Suprapubic skin (tissue), 4 donors: ENCODE data around the gene TMC6. TPM values are rescaled to one million over a fixed set of nuclear protein-coding genes. Genes with fewer than 3 reads are reported as not detected.

Source experiments
- DNase-seq, 2 donors: peaks; one replicate each; pipeline ENCODE4 v3.0.0-alpha.2; 2019; ENCODE audit warnings: low spot score in 2 of 2
- H3K27ac ChIP-seq: fragments of 200-600 bp; sonication (generic); one replicate; pipeline ENCODE4 v1.5.1; 2019
- H3K27me3 ChIP-seq: fragments of 200-600 bp; sonication (generic); one replicate; pipeline ENCODE4 v1.5.1; 2019
- H3K36me3 ChIP-seq: fragments of 200-600 bp; sonication (generic); one replicate; pipeline ENCODE4 v1.5.1; 2019
- H3K4me1 ChIP-seq: fragments of 200-600 bp; sonication (generic); one replicate; pipeline ENCODE4 v1.5.1; 2019
- H3K4me3 ChIP-seq: fragments of 200-600 bp; sonication (generic); one replicate; pipeline ENCODE4 v1.5.1; 2019; ENCODE audit warnings: mild to moderate bottlenecking
- H3K9me3 ChIP-seq: fragments of 200-600 bp; sonication (generic); one replicate; pipeline ENCODE4 v1.5.1; 2019
- CTCF ChIP-seq, 2 donors: fragments of 200-600 bp in 1 of 2; fragments of 450-650 bp in 1 of 2; sonication (generic) in 1 of 2; IDR thresholded peaks; one replicate each; pipeline ENCODE4 v1.5.1; 2016 to 2019; ENCODE audit warnings: antibody characterized with exemption in 2 of 2, mild to moderate bottlenecking in 1 of 2, moderate library complexity in 1 of 2
- EP300 ChIP-seq: sonication (generic); formaldehyde crosslinking; IDR thresholded peaks from one replicate; pipeline ENCODE4 v1.6.1; 2017; ENCODE audit warnings: antibody characterized with exemption
- POLR2A ChIP-seq, 2 donors: fragments of 450-650 bp; IDR thresholded peaks; one replicate each; pipeline ENCODE4 v1.6.1; 2017; ENCODE audit warnings: antibody characterized with exemption in 2 of 2, mild to moderate bottlenecking in 2 of 2, moderate library complexity in 2 of 2
- POLR2AphosphoS5 ChIP-seq, 3 donors: sonication (generic); formaldehyde crosslinking; IDR thresholded peaks; one replicate each; pipeline ENCODE4 v1.6.1; 2017; ENCODE audit warnings: antibody characterized with exemption in 3 of 3
- WGBS: methylation state at CpG from one replicate; pipeline ENCODE4 v1.1.5; 2018; 5-methylcytosine and 5-hydroxymethylcytosine counted together
- total RNA-seq, 4 donors: library from RNA; depleted of rRNA; stranded (reverse); fragments of >200 nt; gene quantifications; one replicate each; pipeline ENCODE4 v1.1.0, GENCODE V29; 2016

TMC6 gene
- total RNA-seq, 4 donors from 2014 or later: 27.9 to 48.8 (median 32.0) TPM

- TF ChIP-seq POLR2AphosphoS5 (IDR thresholded peaks at IDR 0.05) (no peak), EP300 (no peak)
- peak overlapping the region; percentile 89 for H3K27ac ChIP-seq
- peaks cover 28% of the 10 kb centered on the region for H3K36me3 ChIP-seq
- H3K4me1 ChIP-seq: peaks cover 84% of the 10 kb centered on the region
- DNase-seq: peak; percentile 68 to 80
- peak overlapping the region; percentile 69 for H3K4me3 ChIP-seq
- H3K9me3 ChIP-seq: no peaks in the 10 kb centered on the region
- WGBS: under 1% methylated on average over 20 of the region's 39 CpGs
- H3K27me3 ChIP-seq: no peaks in the 10 kb centered on the region
These were observed 536 bp downstream of the TMC6 start for GRCh38 chr17:78127888-78128550.

- Histone ChIP-seq H3K4me3 (peak overlapping the region; percentile 69), H3K36me3 (peaks cover 34% of the 10 kb centered on the region), H3K4me1 (peaks cover 80% of the 10 kb centered on the region), H3K9me3 (no peaks in the 10 kb centered on the region), H3K27me3 (no peaks in the 10 kb centered on the region), H3K27ac (peak overlapping the region; percentile 89)
- WGBS: 3% methylated on average over 12 of the region's 25 CpGs
- DNase-seq: peak in 1 of 2 donors; percentile 91
- TF ChIP-seq CTCF (IDR thresholded peaks at IDR 0.05) (no peak), POLR2A (IDR thresholded peaks at IDR 0.05) (peak in 1 of 2 donors; percentile 31)
These were observed 1.2 kb downstream of the TMC6 start for GRCh38 chr17:78127239-78127887.

- no peaks in the 10 kb centered on the region for H3K27me3 ChIP-seq
- H3K4me3 ChIP-seq: peak overlapping the region; percentile 69
- peaks cover 39% of the 10 kb centered on the region for H3K36me3 ChIP-seq
- H3K9me3 ChIP-seq: no peaks in the 10 kb centered on the region
- WGBS: 70% methylated on average over 4 of the region's 6 CpGs
- peak overlapping the region; percentile 89 for H3K27ac ChIP-seq
- TF ChIP-seq CTCF (IDR thresholded peaks at IDR 0.05): no peak
- no peak for TF ChIP-seq POLR2AphosphoS5 (IDR thresholded peaks at IDR 0.05)
- TF ChIP-seq EP300: no peak
- no peak for TF ChIP-seq POLR2A (IDR thresholded peaks at IDR 0.05)
- peaks cover 75% of the 10 kb centered on the region for H3K4me1 ChIP-seq
- no peak for DNase-seq
These were observed 1.7 kb downstream of the TMC6 start for GRCh38 chr17:78126895-78127238.

DNA sequence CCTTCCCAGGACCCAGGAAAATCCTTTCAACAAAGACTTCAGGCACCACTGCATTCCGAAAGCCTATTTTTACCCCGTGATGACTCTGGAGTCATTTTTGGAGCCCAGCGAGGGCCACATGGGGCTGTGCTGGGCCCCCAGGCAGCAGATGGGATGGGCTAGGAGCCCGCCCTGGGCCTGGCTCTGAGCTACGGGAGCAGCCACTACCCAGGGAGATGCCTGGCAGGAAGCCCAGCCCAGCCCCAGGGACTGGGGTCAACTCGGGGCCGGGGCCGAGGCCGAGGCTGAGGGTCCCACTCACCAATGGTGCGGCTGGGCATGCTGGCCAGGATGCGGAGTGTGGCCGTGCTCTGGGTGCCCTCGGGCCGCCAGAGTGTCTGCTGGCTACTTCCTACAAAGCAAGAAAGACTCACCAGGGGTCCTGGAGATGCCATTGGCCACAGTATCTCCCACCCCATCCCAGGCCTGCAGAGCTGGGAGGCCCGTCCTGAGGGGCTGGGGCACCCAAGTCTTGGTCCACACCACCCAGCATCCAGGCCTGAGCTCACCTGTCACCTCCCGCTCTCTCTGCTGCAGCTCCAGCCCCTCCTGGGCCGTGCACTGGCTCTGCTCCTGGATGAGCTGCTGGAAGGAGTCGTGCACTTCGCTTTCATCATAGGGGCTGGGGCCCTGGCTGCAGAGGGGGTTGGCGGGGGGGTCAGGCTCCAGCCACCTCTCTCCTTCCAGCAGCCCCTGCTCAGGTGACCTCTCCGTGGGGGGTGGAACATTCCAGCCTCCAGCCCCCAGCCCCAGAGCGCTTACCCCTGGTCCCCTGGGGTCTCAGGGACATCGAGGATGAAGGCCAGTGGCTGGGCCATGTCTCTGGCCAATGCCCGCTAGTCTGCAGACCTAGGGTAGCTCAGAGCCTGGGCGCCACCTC lies 2.3 kb downstream of the TMC6 start:
- no peaks in the 10 kb centered on the region for H3K9me3 ChIP-seq
- H3K4me3 ChIP-seq: peak overlapping the region; percentile 69
- DNase-seq: no peak
- TF ChIP-seq CTCF (IDR thresholded peaks at IDR 0.05) (no peak), POLR2AphosphoS5 (IDR thresholded peaks at IDR 0.05) (no peak), POLR2A (IDR thresholded peaks at IDR 0.05) (no peak), EP300 (no peak)
- WGBS: 100% methylated on average over 5 of the region's 25 CpGs
- peak overlapping the region; percentile 5 for H3K27ac ChIP-seq
- H3K4me1 ChIP-seq: peaks cover 69% of the 10 kb centered on the region
- peaks cover 46% of the 10 kb centered on the region for H3K36me3 ChIP-seq
- H3K27me3 ChIP-seq: no peaks in the 10 kb centered on the region

DNA sequence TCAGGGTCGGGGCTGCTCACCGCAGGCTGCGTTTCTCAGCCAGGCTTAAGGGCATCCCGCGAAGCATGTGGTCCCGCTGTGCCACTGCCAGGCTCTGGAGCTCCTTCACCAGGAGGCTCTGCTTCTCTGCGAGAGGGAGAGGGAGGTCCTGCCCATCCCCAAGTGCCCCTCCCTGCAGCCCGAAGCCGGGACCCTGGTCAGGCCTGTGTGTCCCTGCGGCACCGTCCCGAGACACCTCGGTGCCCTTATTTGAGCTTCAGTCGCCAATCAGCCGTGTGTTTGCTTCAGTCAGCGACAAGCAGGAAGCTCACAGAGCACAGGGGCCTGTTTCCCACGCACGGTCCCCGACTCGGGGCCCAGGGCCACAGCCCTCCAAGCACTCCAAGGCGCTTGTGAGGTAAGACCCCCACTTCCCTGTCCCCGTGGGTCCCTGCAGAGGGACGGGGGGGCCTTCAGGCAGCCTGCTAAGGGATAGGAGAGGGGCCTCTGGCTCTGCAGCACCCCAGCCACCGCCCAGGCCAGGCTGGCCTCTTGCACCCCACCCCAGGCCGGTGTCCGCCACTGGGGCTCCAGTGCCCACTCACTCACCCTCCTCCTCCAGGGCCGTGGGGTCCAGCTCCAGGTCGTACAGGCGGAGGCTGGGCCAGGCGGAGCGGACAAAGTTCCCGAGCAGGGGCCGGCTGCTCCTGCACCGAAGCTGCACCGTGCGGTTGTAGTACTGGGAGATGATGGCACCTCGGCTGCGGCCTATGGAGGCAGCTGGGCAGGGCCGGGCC lies 3.2 kb downstream of the TMC6 start:
- TF ChIP-seq CTCF (IDR thresholded peaks at IDR 0.05): no peak
- H3K4me1 ChIP-seq: peaks cover 61% of the 10 kb centered on the region
- H3K27ac ChIP-seq: peak overlapping the region; percentile 5
- peak in 1 of 2 donors; percentile 63 for DNase-seq
- peaks cover 53% of the 10 kb centered on the region for H3K36me3 ChIP-seq
- no peaks in the 10 kb centered on the region for H3K27me3 ChIP-seq
- no peak overlapping the region for H3K4me3 ChIP-seq
- WGBS: 73% methylated on average over 5 of the region's 39 CpGs
- no peaks in the 10 kb centered on the region for H3K9me3 ChIP-seq
